GM12878 (cell line): Measurements from ENCODE around the gene FYTTD1. TPM values are rescaled to one million over a fixed set of nuclear protein-coding genes. Genes with fewer than 3 reads are reported as not detected.

Source experiments
- ATAC-seq: fragments of 200-7000 bp; cut with Tn5 transposase; 3 replicates; pipeline ENCODE4 v1.9.1; 2020; ENCODE audit warnings: mild to moderate bottlenecking, moderate library complexity
- BruUV-seq: library from RNA; stranded (reverse); fragments of 400-500 nt; replicated peaks from 2 replicates; lab custom pipeline; 2021; lab: Mats Ljungman, UMichigan
- CTCF ChIA-PET: fragments of 300-600 bp; sonication (Branson Sonifier 250); formaldehyde crosslinking; extraction: SDS; loops from one replicate; lab custom pipeline; 2021; ENCODE audit warnings: inconsistent platforms; lab: Yijun Ruan, JAX
- POLR2A ChIA-PET: fragments of 350-600 bp; formaldehyde crosslinking; extraction: SDS; loops from one replicate; lab custom pipeline; 2021; ENCODE audit warnings: inconsistent platforms; lab: Charles Lee
- RAD21 ChIA-PET: fragments of 300-600 bp; sonication (Branson Sonifier 250); formaldehyde crosslinking; loops from one replicate; lab custom pipeline; 2023; ENCODE audit warnings: antibody characterized with exemption; ENCODE audit not compliant: unreplicated experiment; lab: Charles Lee
- SMC1A ChIA-PET: fragments of 300-600 bp; sonication (Branson Sonifier 250); formaldehyde crosslinking; loops from one replicate; lab custom pipeline; 2023; ENCODE audit not compliant: unreplicated experiment, uncharacterized antibody; lab: Charles Lee
- DNase-seq: peaks from one replicate; pipeline ENCODE4 v3.0.0-alpha.2; 2011; ENCODE audit warnings: low read depth, low spot score
- FAIRE-seq: peaks from 3 replicates; lab custom pipeline; 2011; peaks lifted over from hg19 to GRCh38; lab: Jason Lieb, UNC
- H2AFZ ChIP-seq: 2 replicates; pipeline ENCODE4 v1.6.0; 2011; ENCODE audit warnings: low read depth, low read length, control low read depth; ENCODE audit not compliant: control insufficient read depth
- H3K27ac ChIP-seq: 2 replicates; pipeline ENCODE4 v1.5.1; 2011; ENCODE audit warnings: control low read depth; ENCODE audit not compliant: control insufficient read depth, insufficient read depth
- H3K27me3 ChIP-seq, 2 experiments: replicated peaks in 1 of 2; 2 replicates each; pipeline versions ENCODE4 v1.6.0 to v1.6.1; 2011; ENCODE audit warnings: low read length in 1 of 2; ENCODE audit not compliant: control insufficient read depth in 2 of 2, insufficient read depth in 2 of 2
- H3K36me3 ChIP-seq, 2 experiments: 2 replicates each; pipeline ENCODE4 v1.5.1; 2011; ENCODE audit warnings: low read length in 1 of 2; ENCODE audit not compliant: control insufficient read depth in 2 of 2, insufficient read depth in 2 of 2
- H3K4me1 ChIP-seq: 2 replicates; pipeline ENCODE4 v1.6.1; 2011; ENCODE audit warnings: mild to moderate bottlenecking, low read length, moderate library complexity, mixed read lengths; ENCODE audit not compliant: control insufficient read depth, insufficient read depth
- H3K4me2 ChIP-seq: 2 replicates; pipeline ENCODE4 v1.6.0; 2011; ENCODE audit warnings: control low read depth; ENCODE audit not compliant: control insufficient read depth, insufficient read depth
- H3K4me3 ChIP-seq: fragments of 200-600 bp; sonication (generic); 2 replicates; pipeline ENCODE4 v1.5.1; 2016
- H3K79me2 ChIP-seq: 2 replicates; pipeline ENCODE4 v1.6.0; 2011; ENCODE audit warnings: low read length; ENCODE audit not compliant: control insufficient read depth, insufficient read depth
- H3K9ac ChIP-seq: 2 replicates; pipeline ENCODE4 v1.8.0; 2011; ENCODE audit warnings: low read length, control low read depth, mixed read lengths; ENCODE audit not compliant: control insufficient read depth, insufficient read depth
- H3K9me3 ChIP-seq: replicated peaks from 3 replicates; pipeline ENCODE4 v1.5.1; 2011; ENCODE audit warnings: mild to moderate bottlenecking, low read length; ENCODE audit not compliant: control insufficient read depth, insufficient read depth
- H4K20me1 ChIP-seq: 2 replicates; pipeline ENCODE4 v1.6.0; 2011; ENCODE audit not compliant: control insufficient read depth, insufficient read depth
- ASH2L ChIP-seq: fragments of 300-600, 200-600 bp; sonication (generic); IDR thresholded peaks from 2 replicates; pipeline ENCODE4 v1.6.1; 2017; ENCODE audit warnings: low read depth, mild to moderate bottlenecking, borderline replicate concordance
- CTCF ChIP-seq, 3 experiments: IDR thresholded peaks in 2 of 3; conservative IDR thresholded peaks in 1 of 3; 2 replicates each; pipeline ENCODE4 v1.5.1; 2011; ENCODE audit warnings: low read depth in 3 of 3, low read length in 3 of 3, mild to moderate bottlenecking in 3 of 3, control low read depth in 2 of 3, moderate library complexity in 2 of 3, inconsistent platforms in 1 of 3, mixed read lengths in 1 of 3; ENCODE audit not compliant: control insufficient read depth in 2 of 3, insufficient read depth in 1 of 3; ENCODE audit errors: extremely low read depth in 1 of 3
- EED ChIP-seq: sonication (generic); IDR thresholded peaks from 2 replicates; pipeline ENCODE4 v1.6.1; 2016; ENCODE audit warnings: antibody characterized with exemption, low read depth
- MXI1 ChIP-seq: fragments of 150-350 bp; IDR thresholded peaks from 2 replicates; pipeline ENCODE4 v1.6.1; 2011; ENCODE audit warnings: low read depth, mild to moderate bottlenecking, inconsistent platforms, low read length, improper control_type of control experiment
- NR2F1 ChIP-seq: fragments of 450-650 bp; conservative IDR thresholded peaks from 2 replicates; pipeline ENCODE4 v1.6.1; 2017; ENCODE audit warnings: mild to moderate bottlenecking
- PAX8 ChIP-seq: fragments of 450-650 bp; IDR thresholded peaks from 2 replicates; pipeline ENCODE4 v1.6.1; 2017; ENCODE audit warnings: mild to moderate bottlenecking, moderate library complexity
- POU2F2 ChIP-seq: IDR thresholded peaks from 3 replicates; pipeline ENCODE4 v1.6.1; 2011; ENCODE audit warnings: low read depth, mild to moderate bottlenecking, low read length, borderline replicate concordance
- RAD21 ChIP-seq: IDR thresholded peaks from 2 replicates; pipeline ENCODE4 v1.6.1; 2011; ENCODE audit warnings: mild to moderate bottlenecking, low read depth, low read length, moderate library complexity; ENCODE audit not compliant: insufficient read depth
- RBBP5 ChIP-seq: fragments of 200-600 bp; sonication (generic); conservative IDR thresholded peaks from 2 replicates; pipeline ENCODE4 v1.6.1; 2016
- SIN3A ChIP-seq: IDR thresholded peaks from 2 replicates; pipeline ENCODE4 v1.6.1; 2012; ENCODE audit warnings: low read depth, low read length, improper control_type of control experiment
- SREBF1 ChIP-seq: IDR thresholded peaks from 2 replicates; pipeline ENCODE4 v1.6.1; 2012; ENCODE audit warnings: mild to moderate bottlenecking, low read length
- TARDBP ChIP-seq: IDR thresholded peaks from 2 replicates; pipeline ENCODE4 v1.6.1; 2016; ENCODE audit warnings: borderline replicate concordance
- ZNF24 ChIP-seq: fragments of 450-650 bp; IDR thresholded peaks from 2 replicates; pipeline ENCODE4 v1.6.1; 2017; ENCODE audit warnings: antibody characterized with exemption, mild to moderate bottlenecking
- ZNF384 ChIP-seq: IDR thresholded peaks from 2 replicates; pipeline ENCODE4 v1.6.1; 2012; ENCODE audit warnings: low read depth, mild to moderate bottlenecking, low read length, improper control_type of control experiment, borderline replicate concordance
- ZSCAN29 ChIP-seq: fragments of 450-650 bp; IDR thresholded peaks from 2 replicates; pipeline ENCODE4 v1.6.1; 2017; ENCODE audit warnings: mild to moderate bottlenecking, moderate library complexity
- ZZZ3 ChIP-seq: IDR thresholded peaks from 2 replicates; pipeline ENCODE4 v1.6.1; 2011; ENCODE audit warnings: low read depth; ENCODE audit not compliant: control insufficient read depth, insufficient read length
- WGBS: methylation state at CpG from one replicate; pipeline ENCODE4 v1.1.6; 2016; ENCODE audit warnings: low lambda C conversion rate; ENCODE audit not compliant: insufficient replicate concordance, insufficient coverage; ENCODE audit errors: missing lambda C conversion rate; 5-methylcytosine and 5-hydroxymethylcytosine counted together
- in situ Hi-C: fragments of 300-500 bp; cut with MboI; formaldehyde crosslinking; loops from 9 replicates; pipeline ENCODE4 v1.14.3; 2018; ENCODE audit warnings: mixed read lengths
- intact Hi-C: fragments of 100-400 bp; cut with micrococcal nuclease; formaldehyde crosslinking; loops from one replicate; pipeline ENCODE4 v1.14.2; 2022; ENCODE audit not compliant: unreplicated experiment
- polyA plus RNA-seq, 11 experiments: library from polyadenylated mRNA; depleted of rRNA in 4 of 11; unstranded in 6 of 11; stranded (reverse) in 5 of 11; fragments of >200 nt; fragmentation: Nextera tagmentation in 4 of 11; fragmentation: Illumina TruSeq in 1 of 11; extraction: Ambion mirVana in 4 of 11; extraction: Trizol in 1 of 11; gene quantifications; 1 replicate in 1 of 11; 2 replicates in 10 of 11; pipeline versions ENCODE4 v1.2.1 to v1.2.3, GENCODE V29; 2011 to 2016; ENCODE audit warnings: inconsistent platforms in 2 of 11, missing spikeins in 2 of 11, low read depth in 1 of 11
- total RNA-seq, 4 experiments: library from RNA; depleted of rRNA in 3 of 4; stranded (reverse); fragments of >200 nt in 3 of 4; fragmentation: Illumina TruSeq in 1 of 4; extraction: Trizol in 1 of 4; gene quantifications; 2 replicates each; pipeline versions ENCODE4 v1.2.1 to v1.2.3, GENCODE V29; 2013 to 2021
- TF ChIP-seq, protein P1 (sequence below): IDR thresholded peaks from 2 replicates; pipeline ENCODE4 v1.6.1; 2011; ENCODE audit warnings: borderline replicate concordance, low read depth, mild to moderate bottlenecking, moderate library complexity, low read length; ENCODE audit not compliant: insufficient read depth, poor library complexity, severe bottlenecking
- TF ChIP-seq, protein P2 (sequence below): fragments of 150-350 bp; IDR thresholded peaks from 2 replicates; pipeline ENCODE4 v1.6.1; 2016; ENCODE audit warnings: low read depth, low read length

The FYTTD1 gene
- total and polyA plus RNA-seq, 10 of the 15 experiments (the other 5 are each of a cell fraction or from before 2014, with no cell fraction given), result 25.5 to 101 (median 59.4) TPM

GRCh38 chr3:197750396-197750831 is 731 bp downstream of the FYTTD1 start:
- peak overlapping the region; percentile 99 for H3K4me2 ChIP-seq
- POLR2A ChIA-PET, result interaction anchor here (0.6 to 2.0 kb wide), 8 partner anchors 14 to 153 kb away, joined by 3 to 10 read pairs (median 5); partner anchors contain the start of gene RUBCN
- peak overlapping the region; percentile 57 for H2AFZ ChIP-seq
- H3K4me3 ChIP-seq, result peak overlapping the region; percentile 82
- H3K27me3 ChIP-seq, result no peaks in the 10 kb centered on the region
- H3K9me3 ChIP-seq, result no peaks in the 10 kb centered on the region
- H3K27ac ChIP-seq, result peak overlapping the region; percentile 84
- intact Hi-C loops, result loop anchor here (2.0 to 5.0 kb wide), 2 partner anchors 38 to 40 kb away; partner anchors contain the start of gene LRCH3
- no peaks in the 10 kb centered on the region for H3K36me3 ChIP-seq
- SMC1A ChIA-PET, result interaction anchor here (0.6 to 2.4 kb wide), 6 partner anchors 13 to 51 kb away, joined by 3 to 14 read pairs (median 4); partner anchors contain the start of gene LRCH3
- peak overlapping the region; percentile 94 for H3K9ac ChIP-seq
- no peak for DNase-seq
- WGBS, result under 1% methylated on average over 43 of the region's 43 CpGs
- BruUV-seq, result no TSS peak
- H3K79me2 ChIP-seq, result peaks cover 60% of the 10 kb centered on the region
- in situ Hi-C loops, result no loop called here
- peak; percentile 75 for ATAC-seq
- CTCF ChIA-PET, result interaction anchor here (0.8 to 1.7 kb wide), 5 partner anchors 14 to 52 kb away, joined by 3 to 11 read pairs (median 3); no protein-coding TSS in a partner anchor
- H3K4me1 ChIP-seq, result peaks cover 19% of the 10 kb centered on the region
- H4K20me1 ChIP-seq, result peaks cover 3% of the 10 kb centered on the region
- RAD21 ChIA-PET, result interaction anchor here (0.9 to 2.2 kb wide), 7 partner anchors 14 to 51 kb away, joined by 3 to 14 read pairs (median 3); partner anchors contain the start of genes LRCH3 and RUBCN
- peak; percentile 57 for FAIRE-seq
- TF ChIP-seq ZZZ3 (no peak), PAX8 (no peak), NR2F1 (no peak), SREBF1 (no peak), TARDBP (no peak), ZNF384 (no peak), SIN3A (peak; percentile 67; the same call in 1 of the 2 replicates), ZSCAN29 (no peak), POU2F2 (peak; percentile 27; the same call in 1 of the 3 replicates), ZNF24 (no peak), EED (no peak), RBBP5 (no peak), MXI1 (peak; percentile 66), RAD21 (0 out of 2 replicates have a peak, but pooled peaks have one; percentile 14), ASH2L (0 out of 2 replicates have a peak, but pooled peaks have one; percentile 7), CTCF (IDR thresholded peaks at IDR 0.05 in 2 of 3, conservative IDR thresholded peaks at IDR 0.05 in 1 of 3; ENCODE audit: control insufficient read depth in 2 of 3, extremely low read depth in 1 of 3, insufficient read depth in 1 of 3, low read depth in 3 of 3, low read length in 3 of 3) (peak in 1 of 3 experiments; percentile 4; a peak in 1 of 6 replicates)
- TF ChIP-seq, protein P1, sequence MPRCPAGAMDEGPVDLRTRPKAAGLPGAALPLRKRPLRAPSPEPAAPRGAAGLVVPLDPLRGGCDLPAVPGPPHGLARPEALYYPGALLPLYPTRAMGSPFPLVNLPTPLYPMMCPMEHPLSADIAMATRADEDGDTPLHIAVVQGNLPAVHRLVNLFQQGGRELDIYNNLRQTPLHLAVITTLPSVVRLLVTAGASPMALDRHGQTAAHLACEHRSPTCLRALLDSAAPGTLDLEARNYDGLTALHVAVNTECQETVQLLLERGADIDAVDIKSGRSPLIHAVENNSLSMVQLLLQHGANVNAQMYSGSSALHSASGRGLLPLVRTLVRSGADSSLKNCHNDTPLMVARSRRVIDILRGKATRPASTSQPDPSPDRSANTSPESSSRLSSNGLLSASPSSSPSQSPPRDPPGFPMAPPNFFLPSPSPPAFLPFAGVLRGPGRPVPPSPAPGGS, result no peak
- TF ChIP-seq, protein P2, sequence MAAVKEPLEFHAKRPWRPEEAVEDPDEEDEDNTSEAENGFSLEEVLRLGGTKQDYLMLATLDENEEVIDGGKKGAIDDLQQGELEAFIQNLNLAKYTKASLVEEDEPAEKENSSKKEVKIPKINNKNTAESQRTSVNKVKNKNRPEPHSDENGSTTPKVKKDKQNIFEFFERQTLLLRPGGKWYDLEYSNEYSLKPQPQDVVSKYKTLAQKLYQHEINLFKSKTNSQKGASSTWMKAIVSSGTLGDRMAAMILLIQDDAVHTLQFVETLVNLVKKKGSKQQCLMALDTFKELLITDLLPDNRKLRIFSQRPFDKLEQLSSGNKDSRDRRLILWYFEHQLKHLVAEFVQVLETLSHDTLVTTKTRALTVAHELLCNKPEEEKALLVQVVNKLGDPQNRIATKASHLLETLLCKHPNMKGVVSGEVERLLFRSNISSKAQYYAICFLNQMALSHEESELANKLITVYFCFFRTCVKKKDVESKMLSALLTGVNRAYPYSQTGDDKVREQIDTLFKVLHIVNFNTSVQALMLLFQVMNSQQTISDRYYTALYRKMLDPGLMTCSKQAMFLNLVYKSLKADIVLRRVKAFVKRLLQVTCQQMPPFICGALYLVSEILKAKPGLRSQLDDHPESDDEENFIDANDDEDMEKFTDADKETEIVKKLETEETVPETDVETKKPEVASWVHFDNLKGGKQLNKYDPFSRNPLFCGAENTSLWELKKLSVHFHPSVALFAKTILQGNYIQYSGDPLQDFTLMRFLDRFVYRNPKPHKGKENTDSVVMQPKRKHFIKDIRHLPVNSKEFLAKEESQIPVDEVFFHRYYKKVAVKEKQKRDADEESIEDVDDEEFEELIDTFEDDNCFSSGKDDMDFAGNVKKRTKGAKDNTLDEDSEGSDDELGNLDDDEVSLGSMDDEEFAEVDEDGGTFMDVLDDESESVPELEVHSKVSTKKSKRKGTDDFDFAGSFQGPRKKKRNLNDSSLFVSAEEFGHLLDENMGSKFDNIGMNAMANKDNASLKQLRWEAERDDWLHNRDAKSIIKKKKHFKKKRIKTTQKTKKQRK, result no peak
